ENCODE data around the gene KIF26B.

GRCh38 chr1:245108246-245108645, 46.5 kb upstream of the KIF26B start:
- TF ChIP-seq POLR2AphosphoS5 (IDR thresholded peaks at IDR 0.05) (no peak), POLR2A (IDR thresholded peaks at IDR 0.05) (no peak), EP300 (IDR thresholded peaks at IDR 0.05) (no peak)
- TF ChIP-seq, protein P1, sequence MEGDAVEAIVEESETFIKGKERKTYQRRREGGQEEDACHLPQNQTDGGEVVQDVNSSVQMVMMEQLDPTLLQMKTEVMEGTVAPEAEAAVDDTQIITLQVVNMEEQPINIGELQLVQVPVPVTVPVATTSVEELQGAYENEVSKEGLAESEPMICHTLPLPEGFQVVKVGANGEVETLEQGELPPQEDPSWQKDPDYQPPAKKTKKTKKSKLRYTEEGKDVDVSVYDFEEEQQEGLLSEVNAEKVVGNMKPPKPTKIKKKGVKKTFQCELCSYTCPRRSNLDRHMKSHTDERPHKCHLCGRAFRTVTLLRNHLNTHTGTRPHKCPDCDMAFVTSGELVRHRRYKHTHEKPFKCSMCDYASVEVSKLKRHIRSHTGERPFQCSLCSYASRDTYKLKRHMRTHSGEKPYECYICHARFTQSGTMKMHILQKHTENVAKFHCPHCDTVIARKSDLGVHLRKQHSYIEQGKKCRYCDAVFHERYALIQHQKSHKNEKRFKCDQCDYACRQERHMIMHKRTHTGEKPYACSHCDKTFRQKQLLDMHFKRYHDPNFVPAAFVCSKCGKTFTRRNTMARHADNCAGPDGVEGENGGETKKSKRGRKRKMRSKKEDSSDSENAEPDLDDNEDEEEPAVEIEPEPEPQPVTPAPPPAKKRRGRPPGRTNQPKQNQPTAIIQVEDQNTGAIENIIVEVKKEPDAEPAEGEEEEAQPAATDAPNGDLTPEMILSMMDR (IDR thresholded peaks at IDR 0.05): no peak

All from stomach (tissue), 4 donors.